Stimulated activated CD4-positive, alpha-beta T cell treated with anti-CD3 and anti-CD28 coated beads, Interleukin-4, amount 100 ng/mL, for 1 hour (primary cell): ENCODE data around the gene SFXN2.
"Not testable (repeated sequence)": the region's sequence is repeated elsewhere in the genome, so short reads cannot be mapped to it uniquely, and the experiment has no call there.

ENCODE experiments used
- DNase-seq: peaks from one replicate; pipeline ENCODE4 v3.0.0-alpha.2; 2020

Gene SFXN2

GRCh38 chr10:102682416-102682815, 32.0 kb upstream of the SFXN2 start:
- DNase-seq: no peak

GRCh38 chr10:102682981-102683380, 31.5 kb upstream of the SFXN2 start:
- no peak for DNase-seq

GRCh38 chr10:102683736-102684135, 30.7 kb upstream of the SFXN2 start:
- no peak for DNase-seq

- no peak for DNase-seq
Observed at GRCh38 chr10:102691285-102692066, 23.0 kb upstream of the SFXN2 start.

- not testable (repeated sequence) for DNase-seq
Observed at GRCh38 chr10:102695401-102695800, 19.0 kb upstream of the SFXN2 start.

GRCh38 chr10:102696736-102697135, 17.7 kb upstream of the SFXN2 start:
- no peak for DNase-seq

GRCh38 chr10:102698894-102699293, 15.5 kb upstream of the SFXN2 start:
- DNase-seq: no peak

GRCh38 chr10:102701272-102701671, 13.2 kb upstream of the SFXN2 start:
- no peak for DNase-seq

GRCh38 chr10:102701796-102702195, 12.6 kb upstream of the SFXN2 start:
- no peak for DNase-seq

GRCh38 chr10:102702742-102703141, 11.7 kb upstream of the SFXN2 start:
- DNase-seq: no peak

- DNase-seq: no peak
Observed at GRCh38 chr10:102704915-102705314, 9.5 kb upstream of the SFXN2 start.

GRCh38 chr10:102705531-102705930, 8.9 kb upstream of the SFXN2 start:
- DNase-seq: no peak

GRCh38 chr10:102710609-102711008, 3.8 kb upstream of the SFXN2 start:
- no peak for DNase-seq

GRCh38 chr10:102712089-102712488, 2.3 kb upstream of the SFXN2 start:
- DNase-seq: no peak

GRCh38 chr10:102712843-102713538, 1.4 kb upstream of the SFXN2 start:
- no peak for DNase-seq

- no peak for DNase-seq
Observed at GRCh38 chr10:102713539-102713813, 960 bp upstream of the SFXN2 start.

GRCh38 chr10:102713814-102714620, 419 bp upstream of the SFXN2 start, which contains the start of gene ARL3:
Gene ARL3 (minus strand): TSS chr10:102714397. CDS start chr10:102714275, 122 bp downstream.
- DNase-seq: peak; percentile 96

- no peak for DNase-seq
Observed at GRCh38 chr10:102715880-102716279, 1.4 kb downstream of the SFXN2 start.

GRCh38 chr10:102716900-102717565, 2.6 kb downstream of the SFXN2 start:
- DNase-seq: not testable (repeated sequence)

- DNase-seq: no peak
Observed at GRCh38 chr10:102718220-102718619, 3.8 kb downstream of the SFXN2 start.

GRCh38 chr10:102720337-102720736, 5.9 kb downstream of the SFXN2 start:
- DNase-seq: no peak

- no peak for DNase-seq
Observed at GRCh38 chr10:102720775-102721301, 6.4 kb downstream of the SFXN2 start.

- no peak for DNase-seq
Observed at GRCh38 chr10:102721954-102722353, 7.5 kb downstream of the SFXN2 start.
